Mesothelial cell of epicardium (in vitro differentiated cells): ENCODE data around the gene IL17RE. TPM values are rescaled to one million over a fixed set of nuclear protein-coding genes. Genes with fewer than 3 reads are reported as not detected.
A peak's percentile ranks its signal among the peaks of the same experiment; 100 is the strongest.
"Not testable (repeated sequence)": the region's sequence is repeated elsewhere in the genome, so short reads cannot be mapped to it uniquely, and the experiment has no call there.

ENCODE experiments used
- DNase-seq, 2 experiments: peaks; one replicate each; pipeline ENCODE4 v3.0.0; 2021; ENCODE audit warnings: low spot score in 2 of 2; ENCODE audit not compliant: unreplicated experiment in 2 of 2
- H3K27ac Mint-ChIP-seq: 2 replicates; pipeline ENCODE4 v1.8.0; 2021; ENCODE audit warnings: mixed read lengths
- H3K27me3 Mint-ChIP-seq: 2 replicates; pipeline ENCODE4 v1.8.0; 2021; ENCODE audit warnings: low read depth, mixed read lengths
- H3K36me3 Mint-ChIP-seq: 2 replicates; pipeline ENCODE4 v1.8.0; 2021; ENCODE audit warnings: mixed read lengths
- H3K4me1 Mint-ChIP-seq: 2 replicates; pipeline ENCODE4 v1.8.0; 2021; ENCODE audit warnings: mixed read lengths
- H3K4me3 Mint-ChIP-seq: 2 replicates; pipeline ENCODE4 v1.8.0; 2021; ENCODE audit warnings: mild to moderate bottlenecking, moderate library complexity, mixed read lengths
- H3K9me3 Mint-ChIP-seq: 2 replicates; pipeline ENCODE4 v1.8.0; 2021; ENCODE audit warnings: mixed read lengths
- total RNA-seq: library from RNA; stranded (reverse); gene quantifications from 3 replicates; pipeline ENCODE4 v1.2.1, GENCODE V29; 2021
- TF ChIP-seq, protein P1 (sequence below): fragments of 200-600 bp; sonication (generic); IDR thresholded peaks from one replicate; pipeline ENCODE4 v1.5.0; 2021; ENCODE audit warnings: antibody characterized with exemption; ENCODE audit not compliant: unreplicated experiment

The IL17RE gene, protein sequence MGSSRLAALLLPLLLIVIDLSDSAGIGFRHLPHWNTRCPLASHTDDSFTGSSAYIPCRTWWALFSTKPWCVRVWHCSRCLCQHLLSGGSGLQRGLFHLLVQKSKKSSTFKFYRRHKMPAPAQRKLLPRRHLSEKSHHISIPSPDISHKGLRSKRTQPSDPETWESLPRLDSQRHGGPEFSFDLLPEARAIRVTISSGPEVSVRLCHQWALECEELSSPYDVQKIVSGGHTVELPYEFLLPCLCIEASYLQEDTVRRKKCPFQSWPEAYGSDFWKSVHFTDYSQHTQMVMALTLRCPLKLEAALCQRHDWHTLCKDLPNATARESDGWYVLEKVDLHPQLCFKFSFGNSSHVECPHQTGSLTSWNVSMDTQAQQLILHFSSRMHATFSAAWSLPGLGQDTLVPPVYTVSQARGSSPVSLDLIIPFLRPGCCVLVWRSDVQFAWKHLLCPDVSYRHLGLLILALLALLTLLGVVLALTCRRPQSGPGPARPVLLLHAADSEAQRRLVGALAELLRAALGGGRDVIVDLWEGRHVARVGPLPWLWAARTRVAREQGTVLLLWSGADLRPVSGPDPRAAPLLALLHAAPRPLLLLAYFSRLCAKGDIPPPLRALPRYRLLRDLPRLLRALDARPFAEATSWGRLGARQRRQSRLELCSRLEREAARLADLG
- 22.1 to 24.1 TPM (median 23.6 TPM) in 3 replicates for total RNA-seq

DNA sequence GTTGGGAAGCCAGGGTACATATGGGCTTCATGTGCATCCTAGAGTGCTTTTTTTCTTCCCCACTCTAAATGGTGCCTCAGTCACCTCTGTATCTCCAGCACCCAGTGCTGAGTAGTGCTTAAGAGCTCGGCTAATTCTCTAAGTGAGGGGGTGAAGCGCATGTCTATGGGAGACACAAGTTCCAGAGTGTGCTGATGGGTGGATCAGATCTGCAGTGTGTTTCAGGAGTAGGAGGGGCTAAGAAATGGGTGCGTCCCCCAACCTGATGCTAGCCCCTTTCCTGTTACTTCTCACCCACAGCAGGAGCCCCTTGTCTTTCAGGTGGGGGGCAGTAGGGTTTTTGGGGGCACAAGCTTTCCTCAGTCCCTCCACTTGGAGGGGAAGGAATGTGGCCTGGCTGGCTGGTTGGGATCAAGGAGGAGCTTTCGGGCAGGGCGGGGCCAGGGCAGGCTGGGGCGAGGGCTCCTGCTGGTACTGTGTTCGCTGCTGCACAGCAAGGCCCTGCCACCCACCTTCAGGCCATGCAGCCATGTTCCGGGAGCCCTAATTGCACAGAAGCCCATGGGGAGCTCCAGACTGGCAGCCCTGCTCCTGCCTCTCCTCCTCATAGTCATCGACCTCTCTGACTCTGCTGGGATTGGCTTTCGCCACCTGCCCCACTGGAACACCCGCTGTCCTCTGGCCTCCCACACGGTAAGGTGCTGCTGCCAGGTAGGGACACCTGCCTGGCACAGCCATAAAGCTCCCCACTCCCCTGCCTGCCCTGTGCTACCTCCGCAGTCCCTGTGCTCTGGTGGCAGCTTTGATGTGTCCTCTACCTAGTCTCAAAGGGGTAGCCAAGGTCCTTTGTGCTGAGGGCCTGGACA, at the start of gene IL17RE:
Gene IL17RE (plus strand): TSS at position 477 of the 866 bp plus-strand sequence. CDS start 85 bp downstream, at position 562.
- DNase-seq = peak in 1 of 2 experiments; percentile 48
- H3K27ac Mint-ChIP-seq = peak within 1 kb of the TSS; percentile 90
- H3K9me3 Mint-ChIP-seq = no peaks in the 10 kb centered on the region

DNA sequence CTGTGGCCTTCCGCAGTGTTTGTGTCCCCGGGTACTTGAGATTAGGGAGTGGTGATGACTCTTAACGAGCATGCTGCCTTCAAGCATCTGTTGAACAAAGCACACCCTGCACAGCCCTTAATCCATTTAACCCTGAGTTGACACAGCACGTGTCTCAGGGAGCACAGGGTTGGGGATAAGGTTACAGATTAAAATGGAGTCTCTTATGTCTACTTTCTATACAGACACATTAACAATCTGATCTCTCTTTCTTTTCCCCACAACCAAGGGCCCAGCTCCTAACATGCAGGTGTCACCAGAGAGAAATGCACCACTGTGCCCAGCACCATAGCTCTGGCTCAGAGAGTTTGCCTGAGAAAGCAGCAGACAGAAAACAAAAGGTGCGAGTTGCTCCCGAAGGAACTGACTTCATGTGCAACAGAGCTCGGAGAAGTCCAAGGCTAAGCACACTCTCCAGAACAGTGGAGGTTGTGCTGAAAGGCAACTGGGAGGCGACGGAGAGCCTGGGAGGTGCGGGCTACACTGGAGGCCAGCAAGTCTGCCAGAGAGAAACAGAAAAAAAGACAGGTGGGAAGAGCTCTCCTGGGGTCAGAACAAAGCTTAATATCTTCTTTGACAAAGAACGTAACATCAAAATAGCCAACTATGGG, 48.2 kb upstream of the IL17RE start:
- DNase-seq, H3K4me3 Mint-ChIP-seq, H3K36me3 Mint-ChIP-seq, H3K9me3 Mint-ChIP-seq, H3K27ac Mint-ChIP-seq: not testable (repeated sequence)
- Mint-ChIP-seq H3K27me3 (peaks cover 14% of the 10 kb centered on the region), H3K4me1 (peaks cover 16% of the 10 kb centered on the region)

More for the DNA sequence above, at the start of gene IL17RE:
- H3K4me3 Mint-ChIP-seq = peak within 1 kb of the TSS; percentile 71
- no peaks in the 10 kb centered on the region for H3K27me3 Mint-ChIP-seq
- peaks cover 43% of the 10 kb centered on the region for H3K4me1 Mint-ChIP-seq
- TF ChIP-seq, protein P1, sequence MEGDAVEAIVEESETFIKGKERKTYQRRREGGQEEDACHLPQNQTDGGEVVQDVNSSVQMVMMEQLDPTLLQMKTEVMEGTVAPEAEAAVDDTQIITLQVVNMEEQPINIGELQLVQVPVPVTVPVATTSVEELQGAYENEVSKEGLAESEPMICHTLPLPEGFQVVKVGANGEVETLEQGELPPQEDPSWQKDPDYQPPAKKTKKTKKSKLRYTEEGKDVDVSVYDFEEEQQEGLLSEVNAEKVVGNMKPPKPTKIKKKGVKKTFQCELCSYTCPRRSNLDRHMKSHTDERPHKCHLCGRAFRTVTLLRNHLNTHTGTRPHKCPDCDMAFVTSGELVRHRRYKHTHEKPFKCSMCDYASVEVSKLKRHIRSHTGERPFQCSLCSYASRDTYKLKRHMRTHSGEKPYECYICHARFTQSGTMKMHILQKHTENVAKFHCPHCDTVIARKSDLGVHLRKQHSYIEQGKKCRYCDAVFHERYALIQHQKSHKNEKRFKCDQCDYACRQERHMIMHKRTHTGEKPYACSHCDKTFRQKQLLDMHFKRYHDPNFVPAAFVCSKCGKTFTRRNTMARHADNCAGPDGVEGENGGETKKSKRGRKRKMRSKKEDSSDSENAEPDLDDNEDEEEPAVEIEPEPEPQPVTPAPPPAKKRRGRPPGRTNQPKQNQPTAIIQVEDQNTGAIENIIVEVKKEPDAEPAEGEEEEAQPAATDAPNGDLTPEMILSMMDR = no peak
- peaks cover under 1% of the 10 kb centered on the region for H3K36me3 Mint-ChIP-seq

DNA sequence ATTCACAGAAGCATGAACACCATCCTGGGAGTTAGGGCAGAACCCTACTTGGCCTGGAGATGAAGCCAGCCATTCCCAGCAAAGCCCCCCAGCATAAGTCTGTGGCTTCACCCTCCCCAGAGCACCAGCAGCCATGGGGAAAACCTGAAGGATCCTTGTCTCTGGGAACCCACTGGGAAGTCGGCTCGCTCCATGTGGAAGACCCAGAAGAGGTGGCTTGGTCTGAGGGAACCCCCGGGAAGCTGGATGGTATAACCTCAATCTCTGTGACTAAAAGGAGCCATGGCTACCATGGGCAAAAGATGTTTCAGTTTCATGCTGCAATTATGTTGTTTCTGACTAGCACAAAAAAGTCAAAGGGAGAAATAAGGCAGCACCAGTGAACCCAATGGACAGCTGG, 47.1 kb upstream of the IL17RE start:
- peaks cover 14% of the 10 kb centered on the region for H3K27me3 Mint-ChIP-seq
- no peak overlapping the region for H3K4me3 Mint-ChIP-seq
- no peak for DNase-seq
- no peaks in the 10 kb centered on the region for H3K36me3 Mint-ChIP-seq
- H3K9me3 Mint-ChIP-seq = no peaks in the 10 kb centered on the region
- TF ChIP-seq, protein P1 = no peak
- peaks cover 16% of the 10 kb centered on the region for H3K4me1 Mint-ChIP-seq
- H3K27ac Mint-ChIP-seq = no peak overlapping the region

GRCh38 chr3:9859530-9860025, 43.1 kb upstream of the IL17RE start:
- Mint-ChIP-seq H3K27me3 (no peaks in the 10 kb centered on the region), H3K27ac (no peak overlapping the region), H3K4me3 (no peak overlapping the region), H3K9me3 (no peaks in the 10 kb centered on the region), H3K36me3 (no peaks in the 10 kb centered on the region), H3K4me1 (peaks cover 10% of the 10 kb centered on the region)
- no peak for DNase-seq
- TF ChIP-seq, protein P1 = no peak

- H3K9me3 Mint-ChIP-seq = no peaks in the 10 kb centered on the region
- no peaks in the 10 kb centered on the region for H3K36me3 Mint-ChIP-seq
- TF ChIP-seq, protein P1 = no peak
- H3K4me3 Mint-ChIP-seq = no peak overlapping the region
- H3K4me1 Mint-ChIP-seq = peaks cover 14% of the 10 kb centered on the region
- no peaks in the 10 kb centered on the region for H3K27me3 Mint-ChIP-seq
- no peak for DNase-seq
- no peak overlapping the region for H3K27ac Mint-ChIP-seq
Observed at GRCh38 chr3:9861201-9861600, 41.4 kb upstream of the IL17RE start.
